Activated CD4-positive, alpha-beta T cell treated with anti-CD3 and anti-CD28 coated beads for 1 hour (primary cell): ENCODE measurements around the gene B9D2.

Experiments
- DNase-seq: peaks from one replicate; pipeline ENCODE4 v3.0.0-alpha.2; 2020

Gene B9D2

GRCh38 chr19:41307954-41308449 lies 55.9 kb downstream of the B9D2 start:
- no peak for DNase-seq

- no peak for DNase-seq
Measured at GRCh38 chr19:41307090-41307875, 56.7 kb downstream of the B9D2 start.

GRCh38 chr19:41305927-41306793 lies 57.8 kb downstream of the B9D2 start:
- no peak for DNase-seq

- DNase-seq: no peak
Measured at GRCh38 chr19:41304706-41305483, 59.1 kb downstream of the B9D2 start.
